ENCODE measurements around the gene TMCO5A. TPM values are rescaled to one million over a fixed set of nuclear protein-coding genes. Genes with fewer than 3 reads are reported as not detected.

The TMCO5A gene
- total RNA-seq, 2 donors from 2014 or later: not detected

DNA sequence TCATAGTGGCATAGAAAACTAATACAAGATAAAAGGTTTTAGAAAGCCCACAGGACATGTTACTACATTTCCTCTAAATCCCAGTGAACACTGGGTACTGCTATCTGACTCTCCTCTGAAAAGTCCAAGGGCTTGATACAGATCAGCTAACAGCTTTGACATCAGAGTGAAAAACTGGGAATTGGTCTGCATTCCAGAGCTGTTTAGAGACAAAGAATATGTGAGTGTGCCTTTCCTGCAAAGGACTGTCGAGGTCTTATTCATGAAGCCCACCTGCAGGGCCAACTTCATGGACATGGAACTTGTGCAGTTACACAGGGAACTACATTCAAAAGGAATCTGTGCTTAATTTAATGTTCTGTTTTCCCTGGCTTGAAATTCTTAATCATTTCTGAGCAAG is 5.2 kb upstream of the TMCO5A start:
- Histone ChIP-seq H3K9me3 (ENCODE audit: control insufficient read depth, low read length) (no peaks in the 10 kb centered on the region), H3K4me3 (ENCODE audit: low read length) (no peak overlapping the region), H3K9ac (ENCODE audit: extremely low read depth, low read length, poor library complexity, severe bottlenecking) (no peak overlapping the region), H3K36me3 (ENCODE audit: control insufficient read depth, insufficient read depth, low read length) (no peaks in the 10 kb centered on the region), H3K27me3 (ENCODE audit: control insufficient read depth, insufficient read depth, low read length, poor library complexity, severe bottlenecking) (no peaks in the 10 kb centered on the region), H3K27ac (ENCODE audit: low read depth, low read length) (peak overlapping the region; percentile 8), H3K4me1 (ENCODE audit: control insufficient read depth, insufficient read depth, low read length) (no peaks in the 10 kb centered on the region)
- DNase-seq: no peak
- Mint-ChIP-seq H3K27ac (no peak overlapping the region), H3K4me3 (no peak overlapping the region), H3K9me3 (no peaks in the 10 kb centered on the region), H3K36me3 (ENCODE audit: low read depth) (no peaks in the 10 kb centered on the region), H3K4me1 (peaks cover 10% of the 10 kb centered on the region), H3K27me3 (ENCODE audit: insufficient read depth) (no peaks in the 10 kb centered on the region)
- 50 to 73% methylated on average over 1 of the region's 1 CpG for WGBS, 2 experiments (ENCODE audit: insufficient coverage in 1 of 2, insufficient read length in 1 of 2)
- TF ChIP-seq, protein P1, sequence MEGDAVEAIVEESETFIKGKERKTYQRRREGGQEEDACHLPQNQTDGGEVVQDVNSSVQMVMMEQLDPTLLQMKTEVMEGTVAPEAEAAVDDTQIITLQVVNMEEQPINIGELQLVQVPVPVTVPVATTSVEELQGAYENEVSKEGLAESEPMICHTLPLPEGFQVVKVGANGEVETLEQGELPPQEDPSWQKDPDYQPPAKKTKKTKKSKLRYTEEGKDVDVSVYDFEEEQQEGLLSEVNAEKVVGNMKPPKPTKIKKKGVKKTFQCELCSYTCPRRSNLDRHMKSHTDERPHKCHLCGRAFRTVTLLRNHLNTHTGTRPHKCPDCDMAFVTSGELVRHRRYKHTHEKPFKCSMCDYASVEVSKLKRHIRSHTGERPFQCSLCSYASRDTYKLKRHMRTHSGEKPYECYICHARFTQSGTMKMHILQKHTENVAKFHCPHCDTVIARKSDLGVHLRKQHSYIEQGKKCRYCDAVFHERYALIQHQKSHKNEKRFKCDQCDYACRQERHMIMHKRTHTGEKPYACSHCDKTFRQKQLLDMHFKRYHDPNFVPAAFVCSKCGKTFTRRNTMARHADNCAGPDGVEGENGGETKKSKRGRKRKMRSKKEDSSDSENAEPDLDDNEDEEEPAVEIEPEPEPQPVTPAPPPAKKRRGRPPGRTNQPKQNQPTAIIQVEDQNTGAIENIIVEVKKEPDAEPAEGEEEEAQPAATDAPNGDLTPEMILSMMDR (conservative IDR thresholded peaks at IDR 0.05): no peak

DNA sequence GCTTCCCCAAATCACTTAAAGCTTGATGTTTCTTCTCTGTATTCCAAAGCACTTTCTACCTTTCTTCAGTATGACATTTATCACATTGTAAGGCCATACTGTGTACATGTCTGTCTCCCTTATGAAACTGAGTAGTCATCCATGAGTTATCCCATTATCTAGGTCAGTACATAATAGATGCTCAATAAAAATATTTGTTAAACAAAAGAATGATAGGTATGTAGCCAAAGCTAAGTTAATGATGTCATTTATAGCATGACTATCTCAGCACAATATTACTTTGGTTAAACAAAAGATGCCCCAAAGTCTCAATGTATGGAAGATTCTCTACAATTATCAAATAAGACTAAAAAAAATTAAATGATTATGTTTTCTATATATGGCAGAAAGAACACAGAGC is 3.1 kb upstream of the TMCO5A start:
- Histone ChIP-seq H3K27me3 (ENCODE audit: control insufficient read depth, insufficient read depth, low read length, poor library complexity, severe bottlenecking) (no peaks in the 10 kb centered on the region), H3K4me3 (ENCODE audit: low read length) (no peak overlapping the region), H3K9ac (ENCODE audit: extremely low read depth, low read length, poor library complexity, severe bottlenecking) (no peak overlapping the region), H3K4me1 (ENCODE audit: control insufficient read depth, insufficient read depth, low read length) (no peaks in the 10 kb centered on the region), H3K36me3 (ENCODE audit: control insufficient read depth, insufficient read depth, low read length) (no peaks in the 10 kb centered on the region), H3K9me3 (ENCODE audit: control insufficient read depth, low read length) (no peaks in the 10 kb centered on the region), H3K27ac (ENCODE audit: low read depth, low read length) (no peak overlapping the region)
- no peaks in the 10 kb centered on the region for H3K9me3 Mint-ChIP-seq
- peaks cover 10% of the 10 kb centered on the region for H3K4me1 Mint-ChIP-seq
- no peak overlapping the region for H3K27ac Mint-ChIP-seq
- H3K36me3 Mint-ChIP-seq (ENCODE audit: low read depth): no peaks in the 10 kb centered on the region
- no peaks in the 10 kb centered on the region for H3K27me3 Mint-ChIP-seq (ENCODE audit: insufficient read depth)
- TF ChIP-seq, protein P1 (conservative IDR thresholded peaks at IDR 0.05): no peak
- no peak for DNase-seq
- no peak overlapping the region for H3K4me3 Mint-ChIP-seq

- Histone ChIP-seq H3K4me1 (ENCODE audit: control insufficient read depth, insufficient read depth, low read length) (no peaks in the 10 kb centered on the region), H3K9ac (ENCODE audit: extremely low read depth, low read length, poor library complexity, severe bottlenecking) (no peak overlapping the region), H3K27ac (ENCODE audit: low read depth, low read length) (no peak overlapping the region), H3K9me3 (ENCODE audit: control insufficient read depth, low read length) (no peaks in the 10 kb centered on the region), H3K27me3 (ENCODE audit: control insufficient read depth, insufficient read depth, low read length, poor library complexity, severe bottlenecking) (no peaks in the 10 kb centered on the region), H3K36me3 (ENCODE audit: control insufficient read depth, insufficient read depth, low read length) (no peaks in the 10 kb centered on the region), H3K4me3 (ENCODE audit: low read length) (no peak overlapping the region)
- 81% methylated on average over 1 of the region's 1 CpG; no CpG with 5 or more reads in 1 of the 2 experiments for WGBS, 2 experiments (ENCODE audit: insufficient coverage in 1 of 2, insufficient read length in 1 of 2)
- no peaks in the 10 kb centered on the region for H3K27me3 Mint-ChIP-seq (ENCODE audit: insufficient read depth)
- no peak overlapping the region for H3K27ac Mint-ChIP-seq
- DNase-seq: no peak
- no peaks in the 10 kb centered on the region for H3K36me3 Mint-ChIP-seq (ENCODE audit: low read depth)
- H3K4me3 Mint-ChIP-seq: no peak overlapping the region
- TF ChIP-seq, protein P1 (conservative IDR thresholded peaks at IDR 0.05): no peak
- peaks cover 10% of the 10 kb centered on the region for H3K4me1 Mint-ChIP-seq
- no peaks in the 10 kb centered on the region for H3K9me3 Mint-ChIP-seq
Measured at GRCh38 chr15:37931868-37932267, 2.6 kb upstream of the TMCO5A start.
